HG03159 (cell line): Measurements from ENCODE around the gene HOXA7.

Experiments
- ATAC-seq: cut with Tn5 transposase; IDR thresholded peaks from one replicate; pipeline ENCODE4 v1.9.1; 2021; ENCODE audit warnings: mild to moderate bottlenecking, moderate library complexity; ENCODE audit not compliant: unreplicated experiment

Gene HOXA7

DNA sequence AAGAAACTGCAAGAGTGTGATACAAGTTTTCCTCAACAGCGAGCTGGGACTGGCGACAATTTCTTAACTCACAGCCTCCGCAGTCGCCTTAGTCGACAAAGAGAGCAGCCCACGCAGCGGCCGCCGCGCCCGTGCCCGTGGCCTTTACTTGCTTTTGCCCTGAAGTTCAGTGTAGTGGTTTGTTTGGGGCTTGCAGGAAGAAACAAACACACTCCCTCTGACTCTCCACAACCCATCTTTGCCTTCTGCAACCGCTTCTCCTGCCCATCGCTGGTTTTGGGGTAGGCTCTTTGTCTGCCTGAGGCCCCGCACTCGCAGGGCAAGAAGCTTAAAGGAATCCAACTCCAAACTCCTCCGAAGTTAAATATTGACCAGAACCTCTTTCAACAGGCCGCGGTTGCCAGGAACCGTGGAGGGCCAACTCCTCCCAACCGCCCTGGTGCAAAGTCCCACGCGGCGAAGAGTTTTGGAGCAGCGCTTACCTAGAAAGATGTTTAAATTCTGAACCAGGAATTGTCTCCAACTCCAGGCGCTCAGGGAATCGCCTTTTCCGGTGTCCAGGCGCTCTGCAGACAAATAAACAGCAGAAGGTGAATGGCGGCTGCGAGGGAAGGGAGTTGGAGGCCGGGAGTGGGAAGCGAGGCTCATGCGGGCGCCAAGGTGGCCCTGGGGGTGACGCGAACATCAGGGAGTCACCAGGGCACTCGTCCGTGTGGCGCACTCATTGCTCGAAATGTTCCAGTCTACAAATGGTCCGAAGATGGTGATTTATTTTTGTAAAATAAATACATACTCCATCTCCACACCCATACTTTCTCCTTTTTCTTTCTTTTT, 34.2 kb downstream of the HOXA7 start:
- ATAC-seq = no peak

DNA sequence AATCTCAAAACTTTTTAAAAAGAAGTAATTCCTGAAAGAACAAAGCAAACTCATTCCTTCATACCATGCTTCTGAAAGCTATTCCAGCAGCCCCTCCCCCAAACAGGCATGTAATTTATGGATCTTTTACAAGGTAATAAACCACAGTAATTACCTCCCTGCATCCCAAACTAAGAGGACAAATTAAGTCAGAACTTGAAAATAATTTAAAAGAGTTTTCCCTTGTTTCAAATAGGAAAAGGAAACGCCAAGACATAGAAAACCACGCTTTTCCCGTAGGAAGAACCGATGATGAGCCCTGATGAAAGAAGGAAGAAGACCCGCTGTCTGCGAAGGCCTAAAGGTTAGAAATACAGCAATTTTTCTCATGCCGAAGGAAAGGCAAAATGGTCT, 34.8 kb downstream of the HOXA7 start:
- no peak for ATAC-seq

DNA sequence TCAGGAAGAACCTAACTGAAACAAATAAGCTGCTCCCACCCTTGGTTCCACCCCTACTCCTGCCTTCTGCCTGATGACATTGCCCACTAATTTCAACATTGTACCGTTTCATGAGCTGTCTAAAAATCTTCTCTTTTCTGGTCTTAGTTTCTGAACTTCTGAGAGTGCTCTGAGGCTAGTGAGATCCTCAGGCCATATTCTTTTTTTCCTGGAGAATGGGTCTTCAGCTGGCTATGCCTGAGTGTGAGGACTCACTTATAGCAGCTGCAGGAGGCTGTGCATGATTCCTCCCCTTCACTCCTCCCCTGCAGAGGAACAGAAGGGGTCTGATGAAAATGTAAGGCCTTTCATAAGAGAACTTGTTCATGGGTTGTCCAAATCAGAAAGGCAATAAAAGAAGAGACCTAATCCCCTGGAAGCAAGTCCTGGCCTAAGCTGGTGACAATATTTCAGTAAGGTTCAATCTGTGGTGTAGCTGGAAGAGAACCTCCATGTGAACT, 37.0 kb downstream of the HOXA7 start:
- no peak for ATAC-seq

DNA sequence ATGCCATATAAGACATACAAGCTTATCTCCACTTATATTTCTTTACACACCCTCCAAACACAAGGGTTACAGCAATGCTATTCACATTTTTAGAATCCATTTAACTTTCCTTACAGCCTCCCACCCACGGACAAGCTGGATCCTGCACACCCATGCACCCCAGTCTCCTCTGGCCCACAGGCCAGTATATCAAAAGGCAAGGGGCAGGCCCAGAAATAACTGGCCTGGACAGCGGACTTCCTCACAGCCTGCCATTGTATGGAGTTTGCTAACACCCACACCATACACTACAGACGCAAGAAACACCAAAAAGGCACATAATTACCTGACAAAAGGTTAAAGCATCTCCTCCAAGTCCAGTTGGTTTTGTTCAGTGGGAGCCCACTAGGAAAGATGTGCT, 37.9 kb downstream of the HOXA7 start:
- no peak for ATAC-seq

DNA sequence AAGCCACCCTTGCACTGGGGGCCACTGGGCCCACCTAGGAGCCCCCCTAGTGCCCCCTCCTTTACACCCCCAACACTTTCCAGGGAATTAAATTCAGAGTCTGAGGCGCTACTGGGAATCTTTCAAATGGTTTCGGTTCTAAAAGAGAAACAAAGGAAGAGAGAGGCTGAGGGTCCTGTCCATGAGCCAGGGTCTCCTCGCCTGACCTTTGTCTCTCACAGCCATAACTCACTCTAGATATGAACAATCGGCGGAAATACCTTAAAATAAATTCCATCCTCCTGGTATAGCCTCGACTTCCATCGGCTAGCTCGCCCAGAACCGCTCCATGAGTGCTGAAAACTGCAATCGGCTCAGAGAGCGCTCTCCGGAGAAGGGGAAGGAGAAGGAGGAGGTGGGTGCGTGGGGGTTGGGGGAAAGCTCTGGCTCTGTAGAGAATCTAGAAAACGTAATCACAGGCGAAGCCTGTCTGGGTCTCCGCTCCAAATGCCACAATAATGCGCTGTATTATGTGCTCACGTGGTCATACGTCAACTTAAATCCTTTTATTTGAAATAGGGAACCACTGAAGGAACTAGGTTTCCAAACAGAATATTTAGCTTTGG, 38.5 kb downstream of the HOXA7 start:
- no peak for ATAC-seq

DNA sequence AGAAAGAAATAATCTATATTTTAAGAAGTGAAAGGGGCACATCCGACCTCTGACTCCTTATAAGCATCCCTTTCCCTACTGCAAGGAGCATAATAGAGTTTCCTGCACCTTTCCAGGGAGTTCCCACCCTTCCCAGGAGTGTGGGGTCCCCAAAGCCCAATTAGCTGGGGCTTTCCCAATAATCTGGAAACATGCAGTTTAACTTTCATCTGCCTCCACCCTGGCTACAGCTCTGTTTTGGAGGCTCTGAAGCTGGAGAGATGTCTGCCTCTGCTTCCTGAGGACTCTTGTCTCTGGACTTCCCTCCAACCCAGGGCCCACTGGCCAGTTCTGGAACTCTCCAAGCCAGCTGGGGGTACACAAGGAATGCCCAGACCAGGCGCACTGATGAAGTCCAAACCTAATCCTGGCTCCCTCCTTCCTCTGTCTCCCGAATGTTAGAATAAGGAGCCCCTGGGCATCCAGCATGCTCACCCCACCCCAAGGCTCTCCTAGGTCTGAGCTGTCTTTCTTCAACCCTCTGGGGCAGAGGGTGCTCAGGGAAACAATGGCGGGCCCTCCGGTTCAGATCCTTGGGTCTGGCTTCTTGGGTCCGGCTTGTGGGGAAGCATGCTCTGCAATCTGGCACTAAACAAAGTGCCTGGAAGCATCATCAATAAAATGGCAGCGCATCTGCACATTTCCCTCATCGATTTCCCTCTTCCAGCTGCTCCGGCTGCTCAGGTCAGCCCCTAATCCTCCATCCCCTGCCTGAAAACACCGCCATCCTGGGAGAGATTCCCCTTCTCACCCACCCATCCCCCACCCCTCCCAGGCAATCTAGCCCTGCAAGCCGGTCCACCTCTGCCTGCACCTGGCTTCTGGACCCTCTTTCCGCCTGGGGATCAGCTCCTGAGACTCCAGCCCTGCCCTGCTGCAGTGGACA, 39.3 kb downstream of the HOXA7 start:
- ATAC-seq = no peak

DNA sequence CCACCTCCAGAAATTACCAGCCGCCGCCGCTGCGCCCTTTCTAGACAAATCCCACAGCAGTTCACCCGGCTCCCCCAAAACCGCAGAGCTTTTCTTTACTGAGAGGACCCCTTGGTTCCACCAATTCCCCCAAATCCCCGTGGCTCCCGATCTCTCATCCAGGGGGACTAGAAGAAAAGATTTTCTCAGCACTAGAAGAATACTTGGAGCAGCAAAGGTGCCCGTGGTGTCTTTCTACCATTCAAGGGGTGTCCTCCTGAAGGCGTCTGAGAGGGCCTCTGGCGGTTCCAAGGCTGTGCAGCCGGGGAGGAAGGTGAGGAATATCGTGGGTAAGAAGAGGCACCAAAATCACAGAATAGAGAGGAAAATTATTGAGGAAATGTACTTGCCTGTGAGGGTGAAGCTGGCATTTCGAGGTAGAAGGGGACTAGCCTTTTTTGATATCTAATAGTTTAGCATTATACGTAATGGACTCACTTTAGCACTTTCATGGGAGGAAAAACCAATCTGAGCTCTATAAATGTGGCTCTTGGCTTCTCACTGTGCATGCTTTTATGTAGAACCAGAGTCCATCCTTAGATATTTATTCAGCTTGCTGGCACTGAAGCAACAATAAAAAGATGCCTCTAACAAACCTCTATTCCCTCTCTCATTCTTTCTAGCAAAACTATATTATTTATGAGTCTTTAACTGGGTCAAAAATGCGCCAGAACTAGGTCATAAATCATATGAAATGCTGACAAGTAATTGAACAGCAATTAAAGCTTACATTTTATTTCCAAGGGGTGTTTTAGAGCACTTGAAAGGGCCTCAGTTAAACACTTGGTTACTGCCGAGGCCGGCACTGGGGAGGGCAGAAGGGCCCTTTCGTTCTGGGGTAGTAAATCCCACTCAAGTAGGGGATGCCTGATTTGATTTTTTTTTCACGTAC, 40.2 kb downstream of the HOXA7 start:
- ATAC-seq = no peak

DNA sequence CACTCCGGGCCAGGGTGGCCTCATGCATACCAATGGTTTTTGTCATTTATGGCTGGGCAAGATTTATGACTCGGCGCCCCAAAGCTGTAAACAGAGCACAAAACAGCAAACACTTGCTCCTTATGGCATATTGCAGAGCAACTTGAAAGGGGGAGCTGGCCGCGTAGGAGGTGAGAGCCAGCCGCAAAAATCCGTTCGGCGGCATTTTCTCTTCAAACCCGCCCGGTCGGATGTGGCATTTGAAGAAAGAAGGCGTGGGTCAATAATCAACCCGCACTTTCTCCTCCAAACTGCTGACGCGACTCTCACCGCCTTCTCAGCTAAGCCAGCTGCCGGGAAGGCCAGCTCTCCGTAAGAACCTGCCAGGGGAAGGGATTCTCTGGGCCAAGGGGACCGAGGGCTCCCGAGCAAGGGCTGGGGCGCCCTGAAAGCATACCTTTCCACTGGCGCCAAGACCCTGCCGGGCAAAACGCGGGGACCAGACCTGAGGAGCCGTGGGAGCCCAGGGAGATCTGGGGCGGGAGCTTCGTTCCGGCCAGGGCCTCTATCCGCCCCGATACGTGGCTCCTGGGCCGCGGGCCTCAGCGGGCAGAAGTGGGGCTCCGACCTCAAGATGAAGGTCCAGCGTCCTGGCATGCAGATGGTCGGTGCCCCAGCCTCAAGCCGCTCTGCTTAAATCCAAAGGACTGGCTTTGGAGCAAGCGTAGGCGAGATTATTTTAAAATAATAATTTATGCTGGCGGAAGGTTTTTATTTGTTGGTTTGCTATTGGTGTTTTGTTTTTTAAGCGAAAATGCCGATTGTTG, 41.1 kb downstream of the HOXA7 start:
- no peak for ATAC-seq

DNA sequence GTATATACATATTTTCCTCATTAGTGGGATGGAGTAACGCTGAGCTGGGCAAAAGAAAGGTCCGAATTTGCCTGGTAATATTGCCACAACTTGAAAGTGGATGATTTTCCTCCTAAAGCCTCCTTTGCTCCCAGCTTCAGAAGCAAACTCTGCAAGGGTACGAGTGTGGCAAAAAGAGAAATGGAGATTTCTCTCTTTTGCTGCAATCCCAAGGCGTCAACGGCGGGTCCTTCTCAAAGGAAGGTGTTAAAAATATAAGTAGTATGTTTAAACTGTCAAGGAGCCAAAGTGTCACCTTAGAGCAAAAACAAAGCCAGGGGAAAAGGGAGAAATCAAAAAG, 41.6 kb downstream of the HOXA7 start:
- ATAC-seq = no peak

DNA sequence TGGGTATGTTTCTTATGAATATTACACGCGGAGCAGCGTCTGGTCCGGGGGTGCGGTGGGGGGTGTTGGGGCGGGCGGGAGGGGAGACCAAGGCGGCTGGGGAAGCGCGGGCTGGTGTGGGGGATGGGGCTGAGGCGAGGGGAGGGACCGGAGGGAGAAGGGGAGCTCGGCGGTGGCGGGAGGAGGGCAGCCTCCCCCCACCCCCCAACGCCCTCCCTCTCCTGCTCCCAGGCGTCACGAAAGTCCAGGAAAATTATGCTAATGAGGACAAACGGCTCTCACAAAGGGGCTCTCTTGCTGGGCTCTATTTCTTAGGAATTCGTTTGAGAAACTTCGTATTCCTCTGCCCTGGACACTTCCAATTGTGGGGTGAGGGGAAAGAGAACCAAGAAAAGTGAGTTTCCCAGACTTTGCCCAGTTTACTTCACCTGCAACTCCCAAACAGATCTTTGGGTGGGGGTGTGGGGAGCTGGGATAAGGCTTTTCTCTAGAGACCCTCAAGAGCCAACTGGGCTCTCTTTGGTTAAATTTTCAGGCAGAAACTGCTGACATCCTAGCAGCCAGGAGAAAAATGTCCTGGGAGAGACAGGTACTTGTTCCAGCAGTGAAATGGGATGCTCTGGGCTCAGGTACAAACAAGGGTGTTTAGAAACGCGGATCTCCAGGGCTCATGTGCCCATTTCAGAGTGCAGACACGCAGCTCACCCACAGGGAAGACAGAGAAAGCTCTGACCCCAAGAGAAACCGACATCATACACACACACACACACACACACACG, 42.3 kb downstream of the HOXA7 start:
- ATAC-seq = no peak

DNA sequence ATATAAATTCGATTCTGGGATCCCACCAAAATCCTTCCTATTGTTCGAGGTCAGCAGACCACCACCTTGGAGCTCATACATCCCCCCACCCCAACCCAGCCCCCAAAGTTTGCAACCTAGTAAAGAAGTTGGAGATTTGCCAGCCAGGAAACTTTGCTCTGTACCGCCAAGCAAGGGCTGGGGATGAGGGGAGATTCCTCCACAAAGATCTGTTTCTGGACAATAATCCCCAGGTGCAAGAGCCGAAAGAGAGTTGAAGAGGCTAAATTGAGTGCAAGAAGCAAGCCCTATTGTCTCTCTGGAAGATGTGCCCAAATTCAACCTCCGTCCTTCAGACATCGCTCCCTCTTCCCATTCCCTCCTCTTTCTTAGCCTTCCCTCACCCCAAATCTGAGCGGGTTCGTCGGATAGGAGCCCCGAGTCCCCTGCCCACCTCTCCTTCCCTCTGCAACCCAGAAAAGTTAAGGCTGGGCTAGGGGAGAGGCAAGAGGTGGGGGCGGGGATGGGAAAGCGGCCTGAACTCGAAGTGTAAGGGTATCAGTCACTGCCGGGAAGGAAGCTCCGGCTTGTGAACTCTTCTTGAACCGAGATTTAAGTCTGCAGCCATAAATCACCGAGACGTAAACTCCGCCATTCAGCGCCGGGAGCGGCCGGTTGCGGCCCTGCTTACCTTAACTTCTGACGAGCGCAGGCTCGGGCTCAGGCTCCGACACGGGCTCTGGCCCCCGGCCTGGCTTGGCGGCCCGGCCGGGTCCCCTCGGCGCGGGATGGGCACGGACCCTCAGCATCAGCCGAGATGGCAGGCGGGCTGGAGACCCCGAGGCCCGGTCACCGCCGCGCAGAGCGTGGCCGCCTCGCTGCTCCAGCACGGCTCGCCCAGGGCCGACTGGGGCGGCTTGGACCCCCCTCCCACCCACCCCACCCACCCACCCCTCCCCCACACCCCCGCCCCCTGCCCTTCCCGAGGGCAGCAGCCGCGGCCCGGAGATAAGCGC, 43.2 kb downstream of the HOXA7 start:
- no peak for ATAC-seq

DNA sequence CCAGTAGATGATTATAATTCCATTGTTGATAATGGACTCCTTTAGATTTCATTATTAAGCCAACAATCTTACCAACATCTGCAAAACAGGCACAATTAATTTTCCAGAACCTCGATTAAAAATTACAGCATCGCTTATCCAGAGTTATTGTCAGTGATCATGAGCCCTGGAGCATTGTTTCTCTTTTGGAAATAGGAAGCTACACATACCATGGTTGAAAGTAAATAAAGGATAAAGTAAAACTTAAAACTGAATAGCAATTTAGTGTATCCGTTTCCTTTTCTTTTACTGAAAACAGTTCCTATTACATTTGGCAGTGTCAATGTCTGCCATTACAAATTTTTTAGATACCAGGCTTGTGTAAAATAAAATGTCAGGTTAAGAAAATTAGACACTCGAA, 44.1 kb downstream of the HOXA7 start:
- ATAC-seq = no peak

DNA sequence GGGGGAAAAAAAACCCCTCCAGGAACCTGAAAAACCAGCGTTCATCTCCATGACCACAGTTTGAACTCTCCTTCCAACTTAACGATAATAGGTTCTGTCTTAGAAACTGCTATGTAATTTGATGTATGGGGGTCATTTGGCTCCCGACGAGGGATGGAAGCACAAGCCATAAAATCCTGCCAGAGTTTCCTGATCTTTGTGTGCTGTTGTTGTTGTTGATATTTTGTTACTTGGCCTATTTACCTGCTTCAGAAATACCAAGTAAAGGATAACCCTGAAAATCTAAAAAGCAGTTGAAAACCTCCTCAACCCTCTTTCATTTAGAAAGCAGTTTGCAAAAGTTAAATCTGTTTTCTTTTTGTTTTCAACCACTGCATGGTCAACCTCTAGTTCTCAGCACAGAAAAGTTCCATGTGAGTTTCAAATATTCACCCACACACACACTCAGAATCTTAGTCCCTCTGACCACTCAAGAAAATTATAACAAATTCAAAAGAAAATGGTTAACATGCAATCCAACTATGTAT, 44.7 kb downstream of the HOXA7 start:
- no peak for ATAC-seq

DNA sequence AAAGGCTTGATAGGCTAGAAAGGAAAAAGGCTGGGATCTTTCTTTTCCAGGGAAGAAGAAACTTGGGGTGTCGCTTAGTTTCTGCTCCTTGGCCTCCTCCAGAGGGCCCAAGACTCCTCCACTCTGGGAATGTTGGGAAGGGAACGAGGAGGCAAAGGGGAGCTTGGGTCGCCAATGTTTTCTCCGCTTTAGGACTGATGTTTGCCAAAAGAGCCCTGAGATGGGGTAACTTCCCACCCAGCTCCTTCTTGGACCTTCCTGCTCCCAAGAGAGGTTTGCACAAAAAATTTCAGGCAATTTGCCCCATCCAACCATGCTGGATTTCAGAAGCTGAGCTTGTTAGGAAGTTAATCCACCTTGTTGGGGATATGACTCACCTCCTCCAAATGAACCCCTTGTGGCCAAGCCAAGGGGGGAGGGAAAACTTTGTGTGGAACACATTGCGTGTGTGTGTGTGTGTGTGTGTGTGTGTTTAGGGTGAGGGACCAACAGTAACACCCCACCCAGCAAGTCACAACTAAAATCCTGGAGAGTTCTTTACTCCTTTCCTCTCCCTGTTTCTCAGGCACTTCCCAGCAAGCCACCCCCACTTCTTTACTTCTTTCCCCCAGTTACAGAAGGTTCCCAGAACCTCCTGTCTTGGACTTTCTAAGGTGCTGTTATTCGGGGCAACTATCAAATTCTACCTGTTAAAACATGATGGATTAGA, 45.3 kb downstream of the HOXA7 start:
- ATAC-seq = no peak

DNA sequence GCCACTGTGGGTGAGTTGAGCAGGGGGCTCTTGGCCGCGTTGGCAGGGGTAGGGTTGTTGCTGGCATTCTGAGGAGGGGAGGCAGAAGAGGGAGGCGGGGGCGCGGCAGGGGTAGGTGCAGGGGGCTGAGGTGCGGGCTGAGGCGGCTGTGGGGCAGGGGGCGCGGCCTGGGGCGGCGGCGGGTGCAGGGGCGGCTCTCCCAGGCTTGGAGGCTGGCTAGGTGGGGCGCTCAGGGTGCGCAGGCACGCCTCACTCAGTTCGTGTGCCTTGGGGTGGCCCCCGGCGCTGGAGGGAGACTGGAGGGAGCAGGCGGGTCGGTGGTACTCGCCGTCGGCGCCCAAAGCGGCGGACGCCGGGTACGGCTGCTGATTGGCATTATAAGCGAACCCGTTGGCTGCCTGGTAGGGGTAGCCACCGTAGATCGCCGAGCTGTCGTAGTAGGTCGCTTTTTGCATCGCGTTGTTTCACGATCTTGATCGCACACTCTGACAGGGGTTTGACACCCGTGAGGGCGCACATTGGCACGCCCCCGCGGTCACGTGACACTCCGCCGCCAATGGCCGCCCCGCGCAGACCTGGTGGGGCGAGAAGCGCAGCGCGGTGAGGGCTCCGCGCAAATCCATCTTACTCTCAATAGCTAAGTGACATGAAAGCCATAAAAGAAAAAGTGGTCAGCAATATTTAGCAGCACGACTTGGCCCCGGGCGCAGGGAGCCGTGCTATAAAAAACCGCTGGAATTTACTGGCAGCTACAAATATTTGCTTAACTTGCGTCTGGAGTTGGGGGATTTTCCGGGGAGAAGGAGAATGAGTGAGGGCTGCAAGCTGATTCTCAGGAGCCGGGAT, 46.1 kb downstream of the HOXA7 start:
- ATAC-seq = no peak
